DOHH2 (cell line): Measurements from ENCODE around the gene NLGN1.

ENCODE experiments used
- H3F3A ChIP-seq: fragments of 200-600 bp; sonication (generic), shearing (Covaris generic); 2 replicates; pipeline ENCODE4 v1.6.0; 2016; ENCODE audit warnings: antibody characterized with exemption, mild to moderate bottlenecking; ENCODE audit not compliant: control insufficient read depth, insufficient read depth
- H3K27ac ChIP-seq: fragments of 200-600 bp; sonication (generic); 2 replicates; pipeline ENCODE4 v1.5.1; 2014; ENCODE audit warnings: low read depth, mild to moderate bottlenecking, low read length, moderate library complexity
- H3K27me3 ChIP-seq: fragments of 200-600 bp; sonication (generic); 2 replicates; pipeline ENCODE4 v1.6.1; 2014; ENCODE audit warnings: mild to moderate bottlenecking, low read length, mixed read lengths; ENCODE audit not compliant: control insufficient read depth
- H3K36me3 ChIP-seq: fragments of 200-600 bp; sonication (generic); 2 replicates; pipeline ENCODE4 v1.6.1; 2014; ENCODE audit warnings: mild to moderate bottlenecking, low read length, moderate library complexity, mixed read lengths; ENCODE audit not compliant: control insufficient read depth
- H3K4me1 ChIP-seq: fragments of 200-600 bp; sonication (generic); 2 replicates; pipeline ENCODE4 v1.6.1; 2014; ENCODE audit warnings: mild to moderate bottlenecking, low read length, mixed read lengths; ENCODE audit not compliant: control insufficient read depth
- H3K4me2 ChIP-seq: fragments of 200-600 bp; sonication (generic); 2 replicates; pipeline ENCODE4 v1.6.0; 2014; ENCODE audit warnings: mild to moderate bottlenecking, low read length, moderate library complexity
- H3K4me3 ChIP-seq: fragments of 200-600 bp; sonication (generic); 2 replicates; pipeline ENCODE4 v1.5.1; 2014; ENCODE audit warnings: mild to moderate bottlenecking, low read length, mixed read lengths
- H3K79me2 ChIP-seq: fragments of 200-600 bp; sonication (generic); 2 replicates; pipeline ENCODE4 v1.6.1; 2014; ENCODE audit warnings: mild to moderate bottlenecking, low read length, mixed read lengths; ENCODE audit not compliant: control insufficient read depth
- H3K9me2 ChIP-seq: fragments of 200-600 bp; sonication (generic); replicated peaks from 2 replicates; pipeline ENCODE4 v1.6.1; 2014; ENCODE audit warnings: mild to moderate bottlenecking, low read length, mixed read lengths; ENCODE audit not compliant: control insufficient read depth
- H3K9me3 ChIP-seq: fragments of 200-600 bp; sonication (generic); 2 replicates; pipeline ENCODE4 v1.6.1; 2014; ENCODE audit warnings: antibody characterized with exemption, low read length, mixed read lengths; ENCODE audit not compliant: control insufficient read depth, insufficient read depth
- H4K20me1 ChIP-seq: fragments of 200-600 bp; sonication (generic); 2 replicates; pipeline ENCODE4 v1.6.0; 2014; ENCODE audit warnings: low read depth, mild to moderate bottlenecking, antibody characterized with exemption, low read length, moderate library complexity; ENCODE audit not compliant: control insufficient read depth, insufficient read depth
- EZH2phosphoT487 ChIP-seq: fragments of 200-600 bp; sonication (generic); IDR thresholded peaks from 2 replicates; pipeline ENCODE4 v1.6.1; 2017; ENCODE audit warnings: borderline replicate concordance, mild to moderate bottlenecking, antibody characterized with exemption, low read length, moderate library complexity, mixed read lengths
- TF ChIP-seq, protein P1 (sequence below): fragments of 200-600 bp; sonication (generic); IDR thresholded peaks from one replicate; pipeline ENCODE4 v1.5.1; 2014; ENCODE audit warnings: antibody characterized with exemption, mild to moderate bottlenecking, low read depth, low read length; ENCODE audit not compliant: poor library complexity, severe bottlenecking

NLGN1 gene

DNA sequence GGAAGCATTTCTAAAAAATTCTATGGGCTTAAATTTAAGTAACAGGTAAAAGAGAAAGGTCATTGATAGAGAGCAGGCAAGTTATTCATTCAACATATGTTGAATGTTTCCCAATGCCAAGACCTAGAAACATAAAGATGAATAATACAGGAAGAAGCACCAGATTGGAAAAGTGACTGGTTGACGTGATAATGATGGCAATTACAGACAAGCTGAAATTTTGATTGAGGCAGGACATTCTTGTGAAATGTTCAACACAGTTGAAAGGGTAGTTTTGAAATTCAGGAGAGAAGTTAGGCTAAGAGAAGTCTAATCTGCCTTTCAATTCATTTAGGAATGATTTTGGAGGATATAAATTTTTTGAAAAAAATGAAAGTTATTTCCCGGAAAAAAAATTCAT is 925.2 kb downstream of the NLGN1 start:
- Histone ChIP-seq H3K4me3 (no peak overlapping the region), H3K9me3 (no peaks in the 10 kb centered on the region), H3K36me3 (no peaks in the 10 kb centered on the region), H3K27me3 (no peaks in the 10 kb centered on the region), H3K79me2 (no peaks in the 10 kb centered on the region), H3K9me2 (no peaks in the 10 kb centered on the region), H3K4me2 (no peak overlapping the region), H3K4me1 (no peaks in the 10 kb centered on the region), H3F3A (no peaks in the 10 kb centered on the region), H4K20me1 (no peaks in the 10 kb centered on the region), H3K27ac (no peak overlapping the region)
- TF ChIP-seq, protein P1, sequence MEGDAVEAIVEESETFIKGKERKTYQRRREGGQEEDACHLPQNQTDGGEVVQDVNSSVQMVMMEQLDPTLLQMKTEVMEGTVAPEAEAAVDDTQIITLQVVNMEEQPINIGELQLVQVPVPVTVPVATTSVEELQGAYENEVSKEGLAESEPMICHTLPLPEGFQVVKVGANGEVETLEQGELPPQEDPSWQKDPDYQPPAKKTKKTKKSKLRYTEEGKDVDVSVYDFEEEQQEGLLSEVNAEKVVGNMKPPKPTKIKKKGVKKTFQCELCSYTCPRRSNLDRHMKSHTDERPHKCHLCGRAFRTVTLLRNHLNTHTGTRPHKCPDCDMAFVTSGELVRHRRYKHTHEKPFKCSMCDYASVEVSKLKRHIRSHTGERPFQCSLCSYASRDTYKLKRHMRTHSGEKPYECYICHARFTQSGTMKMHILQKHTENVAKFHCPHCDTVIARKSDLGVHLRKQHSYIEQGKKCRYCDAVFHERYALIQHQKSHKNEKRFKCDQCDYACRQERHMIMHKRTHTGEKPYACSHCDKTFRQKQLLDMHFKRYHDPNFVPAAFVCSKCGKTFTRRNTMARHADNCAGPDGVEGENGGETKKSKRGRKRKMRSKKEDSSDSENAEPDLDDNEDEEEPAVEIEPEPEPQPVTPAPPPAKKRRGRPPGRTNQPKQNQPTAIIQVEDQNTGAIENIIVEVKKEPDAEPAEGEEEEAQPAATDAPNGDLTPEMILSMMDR, result no peak
- TF ChIP-seq EZH2phosphoT487, result no peak

DNA sequence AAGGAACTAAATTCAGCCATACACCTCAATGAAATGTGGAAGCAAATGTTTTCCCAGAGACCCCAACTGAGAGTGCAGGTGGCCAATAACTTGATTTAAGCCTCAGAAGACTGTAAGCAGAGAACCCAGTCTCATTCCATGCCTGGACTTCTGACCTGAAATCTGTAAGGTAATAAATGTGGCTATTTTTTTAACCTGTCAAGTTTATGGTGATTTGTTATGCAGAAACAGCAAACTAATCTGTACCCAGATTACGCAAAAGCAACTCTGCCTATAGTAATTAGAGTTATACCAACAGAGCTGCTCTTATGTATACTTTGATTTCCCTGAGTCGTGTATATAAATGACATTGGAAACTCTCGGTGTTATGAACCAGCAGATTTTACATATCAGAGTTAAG is 927.6 kb downstream of the NLGN1 start:
- no peaks in the 10 kb centered on the region for H3F3A ChIP-seq
- H3K4me1 ChIP-seq, result no peaks in the 10 kb centered on the region
- H3K27ac ChIP-seq, result no peak overlapping the region
- H3K9me3 ChIP-seq, result no peaks in the 10 kb centered on the region; the same call in 1 of the 2 replicates
- H3K27me3 ChIP-seq, result no peaks in the 10 kb centered on the region
- H3K9me2 ChIP-seq, result no peaks in the 10 kb centered on the region
- no peaks in the 10 kb centered on the region for H3K36me3 ChIP-seq
- no peak for TF ChIP-seq EZH2phosphoT487
- TF ChIP-seq, protein P1, result no peak
- no peaks in the 10 kb centered on the region for H3K79me2 ChIP-seq
- H3K4me2 ChIP-seq, result no peak overlapping the region
- H3K4me3 ChIP-seq, result no peak overlapping the region
- H4K20me1 ChIP-seq, result no peaks in the 10 kb centered on the region

DNA sequence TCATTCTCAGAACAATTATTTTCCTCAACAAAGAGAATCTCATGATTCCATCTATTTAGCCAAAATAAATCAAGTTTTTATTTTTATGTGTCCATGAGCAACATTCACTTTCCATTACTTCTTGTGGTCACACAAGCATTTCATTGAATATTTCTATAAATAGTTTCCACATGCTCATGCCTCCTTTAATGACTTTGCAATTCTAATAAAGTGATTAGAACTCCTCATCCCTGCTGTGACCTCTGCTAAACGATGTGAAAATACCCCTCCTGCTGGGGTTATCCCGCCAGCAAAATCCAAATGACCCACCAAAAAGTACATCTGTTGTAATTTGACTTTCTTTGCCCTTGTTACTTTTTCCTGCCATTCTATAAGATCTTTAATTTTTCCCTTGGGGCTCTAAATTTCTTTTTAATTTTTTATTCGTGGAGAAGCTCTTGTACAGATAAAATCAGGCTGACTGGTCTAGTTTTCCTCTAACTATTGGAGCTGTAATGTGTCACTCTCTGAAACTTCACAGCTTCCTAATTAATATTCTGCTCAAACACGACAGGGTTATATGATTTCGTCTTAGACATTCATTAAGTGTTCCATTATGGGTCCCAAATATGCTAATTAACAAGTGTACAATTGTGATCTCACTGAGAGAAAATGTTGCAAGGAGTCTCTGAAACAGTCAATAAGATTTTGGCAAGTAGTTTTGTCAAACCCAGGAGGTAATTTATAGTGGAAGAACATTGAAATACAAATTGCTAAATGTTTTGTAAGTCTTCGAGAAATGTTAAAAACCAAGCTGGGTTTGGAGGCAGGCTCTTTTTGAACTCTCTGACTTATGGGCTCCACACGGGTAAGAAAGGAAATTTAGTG is 928.5 kb downstream of the NLGN1 start:
- Histone ChIP-seq H3K4me2 (no peak overlapping the region), H3K27ac (no peak overlapping the region), H3K27me3 (no peaks in the 10 kb centered on the region), H3K9me3 (no peaks in the 10 kb centered on the region; the same call in 1 of the 2 replicates), H4K20me1 (no peaks in the 10 kb centered on the region), H3K9me2 (no peaks in the 10 kb centered on the region), H3K79me2 (no peaks in the 10 kb centered on the region), H3K4me3 (no peak overlapping the region), H3K36me3 (no peaks in the 10 kb centered on the region), H3K4me1 (no peaks in the 10 kb centered on the region), H3F3A (no peaks in the 10 kb centered on the region)
- TF ChIP-seq, protein P1, result no peak
- no peak for TF ChIP-seq EZH2phosphoT487
